Epithelial cell of umbilical artery (primary cell): ENCODE data around the gene IQSEC3. TPM values are rescaled to one million over a fixed set of nuclear protein-coding genes. Genes with fewer than 3 reads are reported as not detected.

Experiments
- total RNA-seq: library from RNA; depleted of rRNA; stranded (reverse); fragments of >200 nt; gene quantifications from 2 replicates; pipeline ENCODE4 v1.2.3, GENCODE V29; 2014

IQSEC3 gene
- total RNA-seq = under 0.01 TPM in 1 of 2 replicates, not detected in the other

DNA sequence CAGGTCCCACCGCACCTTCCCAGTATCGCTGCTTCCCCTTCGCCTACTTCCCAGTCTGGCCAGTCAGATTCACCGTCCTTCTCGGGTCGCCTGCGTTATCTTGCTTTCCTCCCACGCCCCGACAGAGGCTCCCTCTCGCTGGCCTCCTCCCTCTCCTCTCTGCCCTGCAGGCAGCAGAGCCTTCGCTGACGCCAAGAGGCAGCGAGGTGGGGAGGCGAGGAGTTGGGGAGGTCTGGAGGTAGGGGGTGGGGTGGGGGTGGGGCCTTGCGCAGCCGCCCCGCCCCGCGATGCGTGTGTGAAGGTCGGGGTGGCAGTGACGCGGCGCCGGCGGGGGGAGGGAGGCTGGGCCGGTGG is at the start of gene IQSEC3:
IQSEC3 (plus strand) TSS at position 340 of the 354 bp plus-strand sequence. CDS start 116 bp downstream, outside the sequence.

DNA sequence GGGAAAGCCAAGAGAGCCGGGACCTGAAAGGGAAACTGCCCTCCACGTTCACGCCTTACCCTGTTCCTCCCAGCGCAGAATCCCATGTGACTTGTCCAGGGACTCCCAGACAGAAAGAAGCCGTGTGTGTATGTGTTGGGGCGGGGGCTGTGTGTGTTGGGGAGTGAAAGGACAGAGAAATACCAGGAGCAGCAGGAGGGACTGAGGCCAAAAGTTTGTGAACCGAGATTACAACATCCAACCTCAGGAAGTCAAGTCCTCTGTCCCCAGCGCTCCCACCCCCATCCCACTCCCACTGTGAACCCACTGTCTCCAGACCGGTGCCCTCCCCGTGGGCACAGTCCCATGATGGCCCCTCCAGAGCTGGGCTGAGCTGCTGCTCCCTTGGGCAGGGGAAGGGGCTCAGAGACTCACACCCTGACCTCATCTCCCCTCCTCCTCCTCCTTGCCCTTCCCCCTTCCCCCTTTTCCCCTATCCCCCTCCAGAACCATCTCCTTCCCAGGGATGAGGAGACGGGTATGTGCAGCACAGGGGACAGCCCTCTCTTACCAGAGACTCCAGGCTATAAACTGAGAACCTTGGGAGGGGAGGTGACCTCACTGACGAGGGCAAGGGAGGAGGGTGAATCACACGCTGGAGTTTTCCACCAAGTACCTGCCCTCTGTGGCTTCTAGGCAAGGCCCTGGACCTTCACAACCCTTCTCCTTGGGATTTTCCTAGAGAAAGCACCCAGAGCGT is 147.6 kb downstream of the IQSEC3 start, which contains the start of gene SLC6A12:
SLC6A12 (minus strand) TSS at position 155 of the 739 bp plus-strand sequence. CDS start 4,171 bp downstream, outside the sequence.

Other genes with a start within 250 kb of the IQSEC3 start
- not detected in 2 replicates for gene SLC6A12, start 147.4 kb downstream of the IQSEC3 start, total RNA-seq
- not detected in 2 replicates for gene SLC6A13, start 196.1 kb downstream of the IQSEC3 start, total RNA-seq